ENCODE results near the gene MBD5.

The MBD5 gene

GRCh38 chr2:148391324-148391723 lies 370.4 kb downstream of the MBD5 start:
- Histone ChIP-seq H3K9ac (no peak overlapping the region), H3K27ac (no peak overlapping the region), H2AFZ (no peak overlapping the region), H3K4me2 (ENCODE audit: low read length) (no peak overlapping the region), H3K79me2 (no peaks in the 10 kb centered on the region), H3K36me3 (ENCODE audit: control insufficient read depth, insufficient read depth, low read length) (no peaks in the 10 kb centered on the region), H3K4me1 (no peaks in the 10 kb centered on the region), H3K27me3 (ENCODE audit: control insufficient read depth, insufficient read depth, low read length) (no peaks in the 10 kb centered on the region), H3K9me3 (ENCODE audit: control insufficient read depth, low read length) (no peaks in the 10 kb centered on the region), H3K4me3 (ENCODE audit: low read depth, low read length) (no peak overlapping the region)
- TF ChIP-seq, protein P1, sequence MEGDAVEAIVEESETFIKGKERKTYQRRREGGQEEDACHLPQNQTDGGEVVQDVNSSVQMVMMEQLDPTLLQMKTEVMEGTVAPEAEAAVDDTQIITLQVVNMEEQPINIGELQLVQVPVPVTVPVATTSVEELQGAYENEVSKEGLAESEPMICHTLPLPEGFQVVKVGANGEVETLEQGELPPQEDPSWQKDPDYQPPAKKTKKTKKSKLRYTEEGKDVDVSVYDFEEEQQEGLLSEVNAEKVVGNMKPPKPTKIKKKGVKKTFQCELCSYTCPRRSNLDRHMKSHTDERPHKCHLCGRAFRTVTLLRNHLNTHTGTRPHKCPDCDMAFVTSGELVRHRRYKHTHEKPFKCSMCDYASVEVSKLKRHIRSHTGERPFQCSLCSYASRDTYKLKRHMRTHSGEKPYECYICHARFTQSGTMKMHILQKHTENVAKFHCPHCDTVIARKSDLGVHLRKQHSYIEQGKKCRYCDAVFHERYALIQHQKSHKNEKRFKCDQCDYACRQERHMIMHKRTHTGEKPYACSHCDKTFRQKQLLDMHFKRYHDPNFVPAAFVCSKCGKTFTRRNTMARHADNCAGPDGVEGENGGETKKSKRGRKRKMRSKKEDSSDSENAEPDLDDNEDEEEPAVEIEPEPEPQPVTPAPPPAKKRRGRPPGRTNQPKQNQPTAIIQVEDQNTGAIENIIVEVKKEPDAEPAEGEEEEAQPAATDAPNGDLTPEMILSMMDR (IDR thresholded peaks at IDR 0.05), result no peak

GRCh38 chr2:148402786-148403185 lies 381.9 kb downstream of the MBD5 start:
- TF ChIP-seq, protein P1 (IDR thresholded peaks at IDR 0.05), result no peak
- H3K4me3 ChIP-seq (ENCODE audit: low read depth, low read length), result no peak overlapping the region
- no peak overlapping the region for H3K27ac ChIP-seq
- H2AFZ ChIP-seq, result no peak overlapping the region
- H3K4me1 ChIP-seq, result no peaks in the 10 kb centered on the region
- no peak overlapping the region for H3K9ac ChIP-seq
- H3K27me3 ChIP-seq (ENCODE audit: control insufficient read depth, insufficient read depth, low read length), result no peaks in the 10 kb centered on the region
- no peaks in the 10 kb centered on the region for H3K9me3 ChIP-seq (ENCODE audit: control insufficient read depth, low read length)
- H3K36me3 ChIP-seq (ENCODE audit: control insufficient read depth, insufficient read depth, low read length), result no peaks in the 10 kb centered on the region
- H3K4me2 ChIP-seq (ENCODE audit: low read length), result no peak overlapping the region
- H3K79me2 ChIP-seq, result peaks cover 2% of the 10 kb centered on the region

DNA sequence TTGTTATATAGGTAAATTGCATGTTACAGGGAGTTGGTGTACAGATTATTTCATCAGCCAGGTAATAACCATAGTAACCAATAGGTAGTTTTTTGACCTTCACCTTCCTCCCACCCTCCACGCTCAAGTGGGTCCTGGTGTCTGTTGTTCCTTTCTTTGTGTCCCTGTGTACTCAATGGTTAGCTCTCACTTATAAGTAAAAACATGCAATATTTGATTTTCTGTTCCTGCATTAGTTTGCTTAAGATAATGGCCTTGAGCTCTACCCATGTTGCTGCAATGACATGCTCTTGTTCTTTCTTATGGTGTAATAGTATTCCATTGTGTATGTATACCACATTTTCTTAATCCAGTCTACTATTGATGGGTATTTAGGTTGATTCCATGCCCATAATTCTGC lies 390.0 kb downstream of the MBD5 start:
- TF ChIP-seq, protein P1 (IDR thresholded peaks at IDR 0.05), result no peak
- Histone ChIP-seq H3K36me3 (ENCODE audit: control insufficient read depth, insufficient read depth, low read length) (no peaks in the 10 kb centered on the region), H3K27ac (no peak overlapping the region), H3K79me2 (peaks cover 3% of the 10 kb centered on the region), H3K27me3 (ENCODE audit: control insufficient read depth, insufficient read depth, low read length) (no peaks in the 10 kb centered on the region), H3K9ac (no peak overlapping the region), H2AFZ (no peak overlapping the region), H3K4me2 (ENCODE audit: low read length) (no peak overlapping the region), H3K4me1 (no peaks in the 10 kb centered on the region), H3K9me3 (ENCODE audit: control insufficient read depth, low read length) (peaks cover 4% of the 10 kb centered on the region), H3K4me3 (ENCODE audit: low read depth, low read length) (no peak overlapping the region)

- no peak overlapping the region for H3K9ac ChIP-seq
- H3K27me3 ChIP-seq (ENCODE audit: control insufficient read depth, insufficient read depth, low read length), result no peaks in the 10 kb centered on the region
- no peak overlapping the region for H3K27ac ChIP-seq
- no peaks in the 10 kb centered on the region for H3K36me3 ChIP-seq (ENCODE audit: control insufficient read depth, insufficient read depth, low read length)
- peaks cover 3% of the 10 kb centered on the region for H3K79me2 ChIP-seq
- no peaks in the 10 kb centered on the region for H3K4me1 ChIP-seq
- no peak overlapping the region for H2AFZ ChIP-seq
- TF ChIP-seq, protein P1 (IDR thresholded peaks at IDR 0.05), result no peak
- peaks cover 4% of the 10 kb centered on the region for H3K9me3 ChIP-seq (ENCODE audit: control insufficient read depth, low read length)
- no peak overlapping the region for H3K4me3 ChIP-seq (ENCODE audit: low read depth, low read length)
- H3K4me2 ChIP-seq (ENCODE audit: low read length), result no peak overlapping the region
Observed at GRCh38 chr2:148416248-148416647, 395.4 kb downstream of the MBD5 start.

DNA sequence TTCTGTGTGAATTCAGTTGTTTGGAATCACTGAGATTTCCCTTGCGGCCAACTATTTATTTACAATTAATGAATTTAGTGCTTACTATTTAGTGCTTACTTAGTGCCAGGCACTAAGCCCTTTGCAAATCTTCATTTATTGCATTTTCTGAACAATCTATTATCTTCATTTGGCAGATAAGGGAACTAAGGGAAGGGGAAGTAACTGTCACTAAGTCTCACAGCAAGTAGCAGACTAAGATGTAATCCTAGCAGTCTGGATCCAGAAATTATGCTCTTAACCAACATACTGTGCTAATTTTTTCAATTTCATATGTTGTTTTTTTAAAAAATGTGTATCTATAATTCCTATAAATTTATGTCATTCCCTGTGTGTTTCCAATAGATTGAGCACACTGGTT lies 409.2 kb downstream of the MBD5 start:
- Histone ChIP-seq H3K4me3 (ENCODE audit: low read depth, low read length) (no peak overlapping the region), H2AFZ (no peak overlapping the region), H3K9ac (no peak overlapping the region), H3K36me3 (ENCODE audit: control insufficient read depth, insufficient read depth, low read length) (no peaks in the 10 kb centered on the region), H3K9me3 (ENCODE audit: control insufficient read depth, low read length) (no peaks in the 10 kb centered on the region), H3K79me2 (no peaks in the 10 kb centered on the region), H3K27me3 (ENCODE audit: control insufficient read depth, insufficient read depth, low read length) (no peaks in the 10 kb centered on the region), H3K4me2 (ENCODE audit: low read length) (no peak overlapping the region), H3K4me1 (no peaks in the 10 kb centered on the region), H3K27ac (no peak overlapping the region)
- TF ChIP-seq, protein P1 (IDR thresholded peaks at IDR 0.05), result no peak
